ENCODE measurements around the gene NPC1L1. TPM values are rescaled to one million over a fixed set of nuclear protein-coding genes. Genes with fewer than 3 reads are reported as not detected.

The NPC1L1 gene
- total RNA-seq, 4 donors from 2014 or later = 0.04 to 0.07 TPM; not detected in 2

DNA sequence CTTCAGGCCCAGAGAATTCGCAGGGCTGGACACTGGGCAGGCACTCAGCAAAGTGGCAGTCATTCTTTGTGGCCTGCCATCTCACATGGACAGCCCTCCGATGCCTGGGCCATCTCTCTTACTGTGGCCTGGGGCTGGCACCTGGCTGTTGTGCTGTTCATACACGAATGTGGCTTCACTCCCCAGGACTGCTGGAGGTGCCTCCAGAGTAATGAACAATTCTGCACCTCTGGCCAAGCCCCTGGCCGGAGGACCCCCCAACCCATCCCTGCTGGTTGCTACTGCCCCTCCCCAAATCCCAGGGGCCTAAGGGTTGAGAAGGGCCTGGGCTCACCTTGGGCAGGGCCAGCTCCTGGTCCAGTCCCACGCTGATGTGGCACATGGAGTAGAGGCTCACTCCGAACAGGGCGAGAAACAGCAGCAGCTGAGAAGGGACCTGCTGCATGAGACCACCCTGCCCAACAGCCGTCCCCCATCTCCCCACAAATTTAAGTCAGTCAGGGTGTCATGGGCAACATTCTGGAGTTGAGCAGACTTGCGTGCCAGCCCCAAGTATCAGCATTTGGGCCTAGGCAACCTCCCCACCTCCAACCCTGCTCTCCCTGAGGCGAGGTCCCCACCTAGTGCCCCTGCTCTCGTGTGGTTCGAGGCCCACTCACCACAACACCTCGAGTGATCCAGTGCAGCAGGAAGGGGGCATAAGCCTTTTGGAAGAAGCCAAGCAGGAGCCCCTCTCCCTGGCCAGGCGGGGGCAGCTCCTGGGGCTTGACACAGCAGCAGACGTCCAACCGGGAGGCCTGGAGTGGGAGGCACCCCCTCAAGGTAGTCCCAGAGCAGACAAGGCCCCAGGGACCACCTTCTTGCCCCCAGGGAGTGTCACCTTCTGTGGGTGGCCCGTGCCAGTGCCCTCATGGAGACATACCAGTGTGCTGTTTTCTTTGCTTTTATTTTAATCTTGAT, 9.4 kb downstream of the NPC1L1 start:
- no peaks in the 10 kb centered on the region for H3K27me3 ChIP-seq
- TF ChIP-seq POLR2A (IDR thresholded peaks at IDR 0.05) = no peak
- TF ChIP-seq, protein P1, sequence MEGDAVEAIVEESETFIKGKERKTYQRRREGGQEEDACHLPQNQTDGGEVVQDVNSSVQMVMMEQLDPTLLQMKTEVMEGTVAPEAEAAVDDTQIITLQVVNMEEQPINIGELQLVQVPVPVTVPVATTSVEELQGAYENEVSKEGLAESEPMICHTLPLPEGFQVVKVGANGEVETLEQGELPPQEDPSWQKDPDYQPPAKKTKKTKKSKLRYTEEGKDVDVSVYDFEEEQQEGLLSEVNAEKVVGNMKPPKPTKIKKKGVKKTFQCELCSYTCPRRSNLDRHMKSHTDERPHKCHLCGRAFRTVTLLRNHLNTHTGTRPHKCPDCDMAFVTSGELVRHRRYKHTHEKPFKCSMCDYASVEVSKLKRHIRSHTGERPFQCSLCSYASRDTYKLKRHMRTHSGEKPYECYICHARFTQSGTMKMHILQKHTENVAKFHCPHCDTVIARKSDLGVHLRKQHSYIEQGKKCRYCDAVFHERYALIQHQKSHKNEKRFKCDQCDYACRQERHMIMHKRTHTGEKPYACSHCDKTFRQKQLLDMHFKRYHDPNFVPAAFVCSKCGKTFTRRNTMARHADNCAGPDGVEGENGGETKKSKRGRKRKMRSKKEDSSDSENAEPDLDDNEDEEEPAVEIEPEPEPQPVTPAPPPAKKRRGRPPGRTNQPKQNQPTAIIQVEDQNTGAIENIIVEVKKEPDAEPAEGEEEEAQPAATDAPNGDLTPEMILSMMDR (IDR thresholded peaks at IDR 0.05 in 4 of 5, conservative IDR thresholded peaks at IDR 0.05 in 1 of 5) = no peak
- intact Hi-C loops (cut with DNase I; ENCODE audit: low total_unique reads) (no loop called here), in situ Hi-C loops (cut with MboI; ENCODE audit: low sequenced_read_pairs in 4 of 4) (no loop called here)
- H3K36me3 ChIP-seq = no peaks in the 10 kb centered on the region
- H3K4me3 ChIP-seq = no peak overlapping the region
- no peak overlapping the region for H3K27ac ChIP-seq
- ATAC-seq = no peak
- H3K9me3 ChIP-seq = no peaks in the 10 kb centered on the region
- no peaks in the 10 kb centered on the region for H3K4me1 ChIP-seq
- no peak for DNase-seq

DNA sequence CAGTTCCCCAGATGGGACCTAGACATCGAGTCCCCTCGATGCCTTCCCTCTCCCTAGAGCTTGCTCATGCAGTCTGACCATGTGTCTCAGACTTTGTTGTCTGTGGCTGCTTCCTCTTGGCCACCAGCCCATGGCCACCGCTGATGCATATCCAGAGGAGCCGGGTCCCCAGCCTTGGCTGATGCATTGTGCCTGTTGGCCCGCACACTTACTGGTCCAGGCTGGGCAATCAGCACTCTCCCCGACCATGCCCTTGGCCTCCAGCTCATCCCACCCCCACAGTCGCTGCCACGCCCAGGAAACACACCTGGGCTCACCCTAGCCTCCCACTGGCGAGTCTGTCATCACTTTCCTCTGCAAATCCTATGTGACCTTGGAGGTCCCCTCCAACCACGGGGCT, 10.1 kb downstream of the NPC1L1 start:
- H3K4me1 ChIP-seq = no peaks in the 10 kb centered on the region
- H3K36me3 ChIP-seq = no peaks in the 10 kb centered on the region
- TF ChIP-seq POLR2A (IDR thresholded peaks at IDR 0.05) = no peak
- TF ChIP-seq, protein P1 (IDR thresholded peaks at IDR 0.05 in 4 of 5, conservative IDR thresholded peaks at IDR 0.05 in 1 of 5) = no peak
- in situ Hi-C loops (cut with MboI; ENCODE audit: low sequenced_read_pairs in 4 of 4) (no loop called here), intact Hi-C loops (cut with DNase I; ENCODE audit: low total_unique reads) (no loop called here)
- no peak for ATAC-seq
- H3K27ac ChIP-seq = no peak overlapping the region
- H3K4me3 ChIP-seq = no peak overlapping the region
- H3K27me3 ChIP-seq = no peaks in the 10 kb centered on the region
- DNase-seq = no peak
- H3K9me3 ChIP-seq = no peaks in the 10 kb centered on the region

DNA sequence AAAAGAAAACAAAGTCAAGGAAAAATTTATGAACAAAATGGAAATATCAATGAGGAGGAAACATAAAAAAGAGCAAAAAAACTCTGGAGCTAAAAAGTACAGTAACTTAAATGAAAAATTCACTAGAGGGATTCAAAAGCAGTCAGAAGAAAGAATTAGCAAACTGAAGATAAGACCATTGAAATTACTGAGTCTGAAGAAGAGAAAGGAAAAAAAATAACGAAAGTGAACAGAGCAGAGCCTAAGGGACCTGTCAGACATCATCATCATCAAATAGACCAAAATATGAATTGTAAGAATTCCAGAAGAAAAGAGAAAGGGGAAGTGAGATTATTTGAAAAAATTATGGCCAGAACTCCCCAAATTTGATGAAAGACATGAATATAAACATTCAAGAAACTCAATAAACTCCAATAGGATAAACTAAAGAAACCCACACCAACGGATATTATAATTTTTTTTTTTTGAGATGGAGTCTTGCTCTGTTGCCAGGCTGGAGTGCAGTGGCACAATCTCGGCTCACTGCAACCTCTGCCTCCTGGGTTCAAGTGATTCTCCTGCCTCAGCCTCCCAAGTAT, 16.2 kb downstream of the NPC1L1 start:
- peaks cover 0 to 5% (median 5%) of the 10 kb centered on the region in 3 donors for H3K9me3 ChIP-seq
- intact Hi-C loops (cut with DNase I; ENCODE audit: low total_unique reads) = no loop called here
- no peak for ATAC-seq

DNA sequence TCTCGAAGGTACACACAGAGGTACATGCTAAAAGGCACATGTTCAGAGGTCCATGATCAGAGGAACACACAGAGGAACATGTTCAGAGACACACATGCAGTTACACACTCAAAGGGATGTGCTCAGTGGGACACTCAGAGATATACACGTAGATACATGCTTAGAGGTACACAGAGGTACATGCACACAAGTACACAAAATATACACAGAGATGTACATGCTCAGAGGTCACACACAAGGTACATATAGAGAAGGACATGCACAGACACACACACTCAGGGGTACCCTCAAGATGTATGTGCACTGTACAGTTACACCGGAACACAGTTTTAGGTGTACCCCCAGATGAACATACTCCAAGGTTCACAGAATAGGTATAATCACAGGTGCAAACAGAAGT, 18.8 kb downstream of the NPC1L1 start:
- intact Hi-C loops (cut with DNase I; ENCODE audit: low total_unique reads) (no loop called here), in situ Hi-C loops (cut with MboI; ENCODE audit: low sequenced_read_pairs in 4 of 4) (no loop called here)
- H3K4me1 ChIP-seq = no peaks in the 10 kb centered on the region
- H3K27ac ChIP-seq = no peak overlapping the region
- no peaks in the 10 kb centered on the region for H3K36me3 ChIP-seq
- no peaks in the 10 kb centered on the region for H3K27me3 ChIP-seq
- no peak for TF ChIP-seq POLR2A (IDR thresholded peaks at IDR 0.05)
- TF ChIP-seq, protein P1 (IDR thresholded peaks at IDR 0.05 in 4 of 5, conservative IDR thresholded peaks at IDR 0.05 in 1 of 5) = no peak
- peaks cover 0 to 5% (median 5%) of the 10 kb centered on the region in 3 donors for H3K9me3 ChIP-seq
- H3K4me3 ChIP-seq = no peak overlapping the region
- no peak for ATAC-seq
- DNase-seq = no peak

More for the DNA sequence above, 16.2 kb downstream of the NPC1L1 start:
- H3K4me1 ChIP-seq = no peaks in the 10 kb centered on the region
- in situ Hi-C loops (cut with MboI; ENCODE audit: low sequenced_read_pairs in 4 of 4) = no loop called here
- no peaks in the 10 kb centered on the region for H3K36me3 ChIP-seq
- H3K27me3 ChIP-seq = no peaks in the 10 kb centered on the region
- H3K27ac ChIP-seq = no peak overlapping the region
- TF ChIP-seq, protein P1 (IDR thresholded peaks at IDR 0.05 in 4 of 5, conservative IDR thresholded peaks at IDR 0.05 in 1 of 5) = no peak
- TF ChIP-seq POLR2A (IDR thresholded peaks at IDR 0.05) = no peak
- H3K4me3 ChIP-seq = no peak overlapping the region
- no peak for DNase-seq
